MM.1S (cell line): ENCODE measurements around the gene SLC4A3.

Source experiments
- DNase-seq: peaks from one replicate; pipeline ENCODE4 v3.0.0-alpha.2; 2015
- H2AFZ ChIP-seq: fragments of 300-600 bp; sonication (generic); 2 replicates; pipeline ENCODE4 v1.6.0; 2016; ENCODE audit warnings: antibody characterized with exemption, low read length
- H3F3A ChIP-seq: fragments of 300-600 bp; sonication (generic); 2 replicates; pipeline ENCODE4 v1.6.1; 2016; ENCODE audit warnings: mild to moderate bottlenecking, antibody characterized with exemption, low read length, moderate library complexity, mixed read lengths; ENCODE audit not compliant: insufficient read depth
- H3K27ac ChIP-seq: fragments of 300-600 bp; sonication (generic); 2 replicates; pipeline ENCODE4 v1.5.1; 2016; ENCODE audit warnings: mild to moderate bottlenecking, low read length
- H3K27me3 ChIP-seq: fragments of 300-600 bp; sonication (generic); replicated peaks from 2 replicates; pipeline ENCODE4 v1.6.0; 2016; ENCODE audit warnings: low read length; ENCODE audit not compliant: insufficient read depth
- H3K36me3 ChIP-seq: fragments of 300-600 bp; sonication (generic); replicated peaks from 2 replicates; pipeline ENCODE4 v1.6.1; 2016; ENCODE audit warnings: mild to moderate bottlenecking, low read length, mixed read lengths; ENCODE audit not compliant: insufficient read depth
- H3K4me1 ChIP-seq: fragments of 300-600 bp; sonication (generic); 2 replicates; pipeline ENCODE4 v1.6.1; 2016; ENCODE audit warnings: low read length, mixed read lengths
- H3K4me2 ChIP-seq: fragments of 300-600 bp; sonication (generic); 2 replicates; pipeline ENCODE4 v1.6.0; 2016; ENCODE audit warnings: low read depth, low read length
- H3K4me3 ChIP-seq: fragments of 300-600 bp; sonication (generic); 2 replicates; pipeline ENCODE4 v1.5.1; 2016; ENCODE audit warnings: low read length, mixed read lengths
- H3K79me2 ChIP-seq: fragments of 300-600 bp; sonication (generic); 2 replicates; pipeline ENCODE4 v1.6.1; 2016; ENCODE audit warnings: mixed run types, low read length, mixed read lengths
- H3K9ac ChIP-seq: fragments of 300-600 bp; sonication (generic); 2 replicates; pipeline ENCODE4 v1.6.1; 2016; ENCODE audit warnings: low read length, mixed read lengths
- H3K9me2 ChIP-seq: fragments of 300-600 bp; sonication (generic); replicated peaks from 2 replicates; pipeline ENCODE4 v1.6.1; 2016; ENCODE audit warnings: mild to moderate bottlenecking, low read length, mixed read lengths; ENCODE audit not compliant: insufficient read depth
- H3K9me3 ChIP-seq: fragments of 300-600 bp; sonication (generic); replicated peaks from 2 replicates; pipeline ENCODE4 v1.6.1; 2016; ENCODE audit warnings: mild to moderate bottlenecking, low read length, mixed read lengths; ENCODE audit not compliant: insufficient read depth
- H4K20me1 ChIP-seq: fragments of 300-600 bp; sonication (generic); 2 replicates; pipeline ENCODE4 v1.6.1; 2016; ENCODE audit warnings: mild to moderate bottlenecking, low read length, moderate library complexity, mixed read lengths; ENCODE audit not compliant: insufficient read depth
- CTCF ChIP-seq: fragments of 300-600 bp; sonication (generic); IDR thresholded peaks from 2 replicates; pipeline ENCODE4 v1.5.1; 2016; ENCODE audit warnings: antibody characterized with exemption, low read length, mixed read lengths
- EZH2 ChIP-seq: fragments of 300-600 bp; sonication (generic); optimal IDR thresholded peaks from 2 replicates; pipeline ENCODE3; 2017; ENCODE audit warnings: low read depth, mild to moderate bottlenecking, antibody characterized with exemption, low read length, mixed read lengths
- EZH2phosphoT487 ChIP-seq: fragments of 300-600 bp; sonication (generic); IDR thresholded peaks from 2 replicates; pipeline ENCODE4 v1.6.1; 2018; ENCODE audit warnings: antibody characterized with exemption, low read length

SLC4A3 gene

GRCh38 chr2:219597552-219598307 is 29.7 kb upstream of the SLC4A3 start, which contains the start of gene STK11IP:
STK11IP (plus strand) TSS chr2:219597857; CDS start chr2:219598120, 263 bp downstream.
- Histone ChIP-seq H3K36me3 (no peaks in the 10 kb centered on the region), H3K27me3 (no peaks in the 10 kb centered on the region), H3K9me3 (no peaks in the 10 kb centered on the region), H2AFZ (peak within 1 kb of the TSS; percentile 71), H4K20me1 (no peaks in the 10 kb centered on the region), H3F3A (peaks cover 7% of the 10 kb centered on the region; the same call in 1 of the 2 replicates), H3K27ac (peak within 1 kb of the TSS; percentile 62; the same call in 1 of the 2 replicates), H3K4me2 (peak within 1 kb of the TSS; percentile 47), H3K9me2 (no peaks in the 10 kb centered on the region), H3K79me2 (no peaks in the 10 kb centered on the region), H3K9ac (peak within 1 kb of the TSS; percentile 63), H3K4me1 (peaks cover 5% of the 10 kb centered on the region), H3K4me3 (peak within 1 kb of the TSS; percentile 65)
- peak; percentile 95 for DNase-seq
- TF ChIP-seq EZH2 = no peak
- TF ChIP-seq EZH2phosphoT487 = no peak
- TF ChIP-seq CTCF = no peak

GRCh38 chr2:219598308-219599078 is 28.9 kb upstream of the SLC4A3 start:
- Histone ChIP-seq H3K36me3 (no peaks in the 10 kb centered on the region), H3K9ac (peak overlapping the region; percentile 63; the same call in 1 of the 2 replicates), H4K20me1 (no peaks in the 10 kb centered on the region), H3F3A (peaks cover 7% of the 10 kb centered on the region; the same call in 1 of the 2 replicates), H3K9me3 (no peaks in the 10 kb centered on the region), H3K79me2 (no peaks in the 10 kb centered on the region), H3K4me3 (peak overlapping the region; percentile 65), H2AFZ (peak overlapping the region; percentile 71), H3K4me2 (peak overlapping the region; percentile 47), H3K9me2 (no peaks in the 10 kb centered on the region), H3K27me3 (no peaks in the 10 kb centered on the region), H3K4me1 (peaks cover 5% of the 10 kb centered on the region), H3K27ac (peak overlapping the region; percentile 62; the same call in 1 of the 2 replicates)
- DNase-seq = no peak
- TF ChIP-seq EZH2phosphoT487 (no peak), EZH2 (no peak), CTCF (no peak)

GRCh38 chr2:219603771-219604170 is 23.7 kb upstream of the SLC4A3 start:
- no peaks in the 10 kb centered on the region for H3F3A ChIP-seq
- H3K4me2 ChIP-seq = no peak overlapping the region
- DNase-seq = no peak
- H3K4me1 ChIP-seq = no peaks in the 10 kb centered on the region
- no peak overlapping the region for H3K4me3 ChIP-seq
- H3K36me3 ChIP-seq = no peaks in the 10 kb centered on the region
- H3K27me3 ChIP-seq = no peaks in the 10 kb centered on the region
- no peak overlapping the region for H2AFZ ChIP-seq
- no peaks in the 10 kb centered on the region for H3K9me3 ChIP-seq
- H3K27ac ChIP-seq = no peak overlapping the region
- H3K9ac ChIP-seq = no peak overlapping the region
- H3K79me2 ChIP-seq = no peaks in the 10 kb centered on the region
- H3K9me2 ChIP-seq = no peaks in the 10 kb centered on the region
- TF ChIP-seq CTCF = no peak
- no peak for TF ChIP-seq EZH2
- TF ChIP-seq EZH2phosphoT487 = no peak
- no peaks in the 10 kb centered on the region for H4K20me1 ChIP-seq
